OCI-M2 (cell line): ENCODE data around the gene CTSF.

Experiments used
- DNase-seq: peaks from one replicate; lab custom pipeline; 2025; ENCODE audit not compliant: unreplicated experiment; lab: John Stamatoyannopoulos, UW

The CTSF gene

DNA sequence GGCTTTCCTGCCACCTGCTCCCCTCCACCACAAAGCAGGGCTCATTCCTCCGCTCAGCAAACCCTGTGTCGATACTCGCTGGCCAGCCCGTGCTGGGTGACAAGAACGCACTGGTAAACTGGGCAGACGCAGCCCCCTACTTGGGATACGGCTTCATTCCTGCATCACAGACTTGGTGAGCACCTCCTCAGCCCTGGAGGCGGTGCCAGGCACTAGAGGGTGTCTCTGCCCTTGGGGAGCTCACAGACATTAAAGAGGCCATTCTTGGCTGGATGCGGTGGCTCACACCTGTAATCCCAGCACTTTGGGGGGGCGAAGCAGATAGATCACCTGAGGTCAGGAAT lies 28.6 kb downstream of the CTSF start:
- DNase-seq = no peak

DNA sequence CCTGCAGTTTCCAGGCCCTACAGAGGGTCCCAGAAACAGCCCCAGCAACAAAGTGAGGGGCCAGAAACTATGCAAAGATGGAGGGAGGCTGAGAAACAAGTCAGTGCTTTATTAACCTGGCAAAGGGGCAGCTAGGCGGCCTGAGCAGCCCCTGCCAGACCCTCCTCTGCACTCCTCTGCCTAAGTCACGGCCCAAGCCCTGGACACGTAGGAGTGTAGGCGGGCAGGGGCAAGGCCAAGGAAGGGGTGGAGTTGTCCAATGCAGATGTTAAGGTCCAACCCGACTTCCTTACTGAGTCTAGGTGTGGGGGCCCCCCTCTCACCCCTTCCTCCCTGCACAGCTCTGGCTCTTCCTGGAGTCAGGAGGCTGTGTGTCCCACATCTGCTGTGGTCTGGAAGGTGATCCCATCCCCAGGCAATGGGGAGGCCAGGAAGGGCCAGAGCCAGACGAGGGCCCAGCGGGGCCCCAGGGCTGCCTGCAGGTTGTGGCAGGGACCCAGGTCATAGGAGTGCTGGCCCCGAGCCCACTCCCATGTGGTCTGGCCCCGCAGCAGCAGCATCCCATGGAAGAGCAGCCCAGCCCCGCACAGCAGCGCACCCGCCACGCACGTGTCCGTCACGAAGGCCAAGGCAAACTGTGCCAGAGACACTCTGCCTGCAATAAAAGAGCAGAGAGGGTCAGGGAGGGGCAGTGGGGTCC lies 29.1 kb downstream of the CTSF start:
- no peak for DNase-seq

DNA sequence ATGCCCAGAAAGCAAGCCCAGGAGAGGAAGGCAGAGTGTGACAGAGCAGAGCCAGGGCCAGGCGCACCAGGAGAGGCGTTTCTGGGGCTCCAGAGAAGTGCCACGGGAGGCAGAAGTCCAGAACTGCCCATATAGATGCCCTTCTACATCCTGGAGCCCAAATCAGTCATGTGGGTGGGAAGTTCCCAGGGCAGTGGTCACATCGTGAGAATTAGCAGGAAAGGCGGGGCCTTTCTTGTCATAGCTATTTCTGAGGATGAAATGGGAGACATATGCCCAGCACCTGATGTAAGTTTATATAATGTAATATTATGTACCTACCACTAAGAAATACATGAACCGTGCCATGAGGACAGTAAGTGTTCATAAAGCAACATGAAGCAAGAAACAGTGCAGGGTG lies 35.6 kb downstream of the CTSF start:
- DNase-seq = no peak

DNA sequence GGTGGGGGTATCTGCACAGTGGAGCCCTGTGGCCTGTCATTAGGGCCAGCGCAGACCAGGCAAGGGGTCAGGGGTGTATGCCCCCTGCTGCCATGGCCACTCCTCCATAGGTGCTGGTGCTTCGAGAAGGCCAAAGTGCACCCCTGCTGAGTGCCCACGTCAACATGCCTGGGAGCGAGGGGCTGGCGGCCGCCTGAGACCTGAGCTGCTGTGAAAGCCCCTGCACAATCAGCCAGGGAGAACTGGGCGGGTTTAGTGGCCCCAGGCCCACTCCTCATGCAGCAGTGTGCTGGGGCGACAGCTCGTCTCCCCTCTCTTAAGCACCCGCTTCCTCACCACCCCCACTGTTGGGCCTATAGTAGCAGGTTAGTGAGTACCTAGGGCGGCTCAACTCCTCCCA lies 36.6 kb downstream of the CTSF start:
- DNase-seq = no peak

DNA sequence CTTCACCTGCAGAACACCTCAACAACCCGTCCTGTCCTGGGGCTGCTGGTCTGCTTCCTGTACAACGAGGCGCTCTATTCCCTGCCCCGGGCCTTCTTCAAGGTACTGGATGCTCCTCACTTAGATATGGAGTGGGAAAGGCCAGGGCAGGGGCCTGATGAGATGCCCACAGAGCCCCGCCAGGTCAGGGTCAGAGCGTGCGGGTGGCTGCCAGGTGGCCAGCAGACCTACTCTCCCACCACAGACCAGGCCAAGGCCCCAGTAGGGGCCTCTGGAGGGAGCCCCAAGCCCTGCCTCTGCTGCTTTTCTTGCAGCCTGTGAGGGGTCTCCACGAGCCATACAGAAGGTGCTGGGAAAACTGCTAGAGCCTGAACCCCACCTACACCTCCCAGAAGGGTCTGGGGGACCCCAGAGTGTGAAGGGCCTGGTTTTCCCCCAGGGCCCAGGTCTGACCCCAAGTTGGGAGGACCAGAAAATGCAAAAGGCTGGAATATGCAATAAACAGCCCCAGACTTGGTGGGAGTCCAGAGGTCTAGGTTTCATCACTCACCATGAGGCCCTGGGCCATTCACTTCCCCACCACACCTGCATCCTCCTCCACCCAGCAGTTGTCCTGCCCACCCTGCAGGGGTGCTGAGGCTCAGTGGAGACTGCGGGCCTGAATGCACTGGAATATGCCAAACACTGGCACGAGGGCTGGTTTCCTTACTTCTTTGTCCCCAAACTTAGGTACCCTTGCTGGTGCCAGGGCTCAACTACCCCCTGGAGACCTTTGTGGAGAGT lies 37.3 kb downstream of the CTSF start:
- DNase-seq = no peak

DNA sequence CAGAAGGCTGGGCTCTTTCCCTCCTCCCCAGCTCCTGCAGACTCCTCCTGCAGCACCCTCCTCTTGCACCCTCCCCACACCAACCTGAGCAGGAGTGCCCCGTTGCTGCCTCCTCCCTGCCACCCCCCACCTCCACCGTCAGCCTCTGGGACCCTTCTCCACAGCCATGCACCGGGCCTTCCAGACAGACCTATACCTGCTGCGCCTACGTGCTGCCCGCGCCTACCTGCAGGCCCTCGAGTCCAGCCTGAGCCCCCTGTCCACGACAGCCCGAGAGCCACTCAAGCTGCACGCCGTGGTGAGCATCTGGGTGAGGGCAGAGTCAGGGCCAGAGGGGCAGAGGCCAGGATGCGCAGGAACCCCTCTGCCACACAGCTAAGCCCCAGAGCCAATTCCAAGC lies 38.8 kb downstream of the CTSF start:
- no peak for DNase-seq

DNA sequence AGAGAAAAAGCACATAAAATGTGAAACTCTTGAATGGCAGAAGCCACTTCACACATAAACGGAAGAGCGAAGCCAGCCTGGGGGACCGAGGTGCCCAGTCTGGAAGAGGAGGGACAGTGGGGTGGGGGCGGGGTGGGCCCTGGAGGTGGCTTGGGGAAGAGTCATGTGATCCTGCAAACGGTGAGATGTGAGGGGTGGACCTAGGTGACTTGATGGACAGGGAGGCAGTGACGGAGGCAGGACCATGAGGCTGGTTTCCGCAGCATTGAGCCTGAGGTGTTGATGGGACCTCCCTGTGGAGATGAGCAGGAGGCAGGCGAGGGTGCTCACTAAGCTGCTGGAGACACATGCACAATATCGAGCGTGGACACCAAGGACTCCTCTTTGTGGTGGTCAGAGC lies 39.3 kb downstream of the CTSF start:
- no peak for DNase-seq

DNA sequence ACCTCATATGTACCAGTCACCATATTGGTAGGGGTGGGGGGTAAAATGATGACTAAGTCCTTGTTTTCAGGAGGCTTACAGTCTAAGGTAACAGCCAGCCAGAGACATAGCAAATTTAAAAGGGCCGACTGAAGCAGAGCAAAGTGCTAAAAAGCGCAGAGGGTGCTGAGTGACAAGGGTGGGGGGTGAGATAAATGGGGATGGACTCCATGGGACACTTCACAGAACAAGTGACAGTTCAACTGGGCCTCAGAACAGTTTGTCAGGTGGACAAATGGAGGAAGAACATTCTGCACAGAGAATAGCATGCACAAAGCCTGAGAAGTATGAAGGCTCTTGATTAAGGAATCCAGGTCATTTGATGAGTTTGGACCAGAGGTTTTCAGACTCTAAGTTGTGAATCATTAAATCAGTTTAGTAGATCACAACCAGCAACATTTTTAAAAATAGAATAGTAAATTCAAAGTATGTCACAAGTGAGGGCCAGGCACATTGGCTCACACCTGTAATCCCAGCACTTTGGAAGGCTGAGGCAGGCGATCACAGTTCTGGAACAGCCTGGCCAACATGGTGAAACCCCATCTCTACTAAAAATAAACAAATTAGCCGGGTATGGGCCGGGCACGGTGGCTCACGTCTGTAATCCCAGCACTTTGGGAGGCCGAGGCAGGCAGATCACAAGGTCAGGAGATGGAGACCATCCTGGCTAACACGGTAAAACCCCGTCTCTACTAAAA lies 43.9 kb downstream of the CTSF start:
- no peak for DNase-seq

DNA sequence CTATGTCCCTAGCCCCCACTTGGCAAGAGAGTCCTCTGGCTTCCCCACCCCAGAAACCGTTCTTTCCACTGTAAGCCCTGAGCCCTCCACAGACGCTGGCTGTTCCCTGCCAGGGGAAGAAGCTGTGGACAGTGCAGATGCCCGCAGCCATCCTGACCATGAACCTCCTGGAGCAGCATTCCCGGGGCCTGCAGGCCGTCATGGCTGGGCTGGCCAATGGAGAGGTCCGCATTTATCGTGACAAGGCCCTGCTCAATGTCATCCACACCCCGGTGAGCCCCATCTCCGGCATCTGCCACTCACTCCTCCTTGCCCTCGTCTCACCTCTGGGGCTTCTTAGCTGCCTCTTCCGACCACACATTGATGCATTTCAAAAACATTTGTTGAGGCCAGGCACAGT lies 44.8 kb downstream of the CTSF start:
- no peak for DNase-seq
